ENCODE results near the gene OR6Q1.

Gene OR6Q1

GRCh38 chr11:58070585-58070984, 39.8 kb downstream of the OR6Q1 start:
- Histone ChIP-seq H3K9ac (no peak overlapping the region), H3K27ac (no peak overlapping the region), H3K27me3 (ENCODE audit: insufficient read depth, low read depth) (no peaks in the 10 kb centered on the region), H3K79me2 (ENCODE audit: insufficient read depth, low read depth) (no peaks in the 10 kb centered on the region), H4K20me1 (ENCODE audit: insufficient read depth) (no peaks in the 10 kb centered on the region), H3K36me3 (ENCODE audit: insufficient read depth) (no peaks in the 10 kb centered on the region), H3K4me1 (ENCODE audit: low read depth, poor library complexity, severe bottlenecking) (no peaks in the 10 kb centered on the region), H3K4me3 (IDR thresholded peaks at IDR 0.05; ENCODE audit: insufficient read depth, low read depth, low read length) (no peak overlapping the region), H3K4me2 (no peak overlapping the region), H2AFZ (ENCODE audit: low read depth) (no peak overlapping the region)
- TF ChIP-seq, protein P1, sequence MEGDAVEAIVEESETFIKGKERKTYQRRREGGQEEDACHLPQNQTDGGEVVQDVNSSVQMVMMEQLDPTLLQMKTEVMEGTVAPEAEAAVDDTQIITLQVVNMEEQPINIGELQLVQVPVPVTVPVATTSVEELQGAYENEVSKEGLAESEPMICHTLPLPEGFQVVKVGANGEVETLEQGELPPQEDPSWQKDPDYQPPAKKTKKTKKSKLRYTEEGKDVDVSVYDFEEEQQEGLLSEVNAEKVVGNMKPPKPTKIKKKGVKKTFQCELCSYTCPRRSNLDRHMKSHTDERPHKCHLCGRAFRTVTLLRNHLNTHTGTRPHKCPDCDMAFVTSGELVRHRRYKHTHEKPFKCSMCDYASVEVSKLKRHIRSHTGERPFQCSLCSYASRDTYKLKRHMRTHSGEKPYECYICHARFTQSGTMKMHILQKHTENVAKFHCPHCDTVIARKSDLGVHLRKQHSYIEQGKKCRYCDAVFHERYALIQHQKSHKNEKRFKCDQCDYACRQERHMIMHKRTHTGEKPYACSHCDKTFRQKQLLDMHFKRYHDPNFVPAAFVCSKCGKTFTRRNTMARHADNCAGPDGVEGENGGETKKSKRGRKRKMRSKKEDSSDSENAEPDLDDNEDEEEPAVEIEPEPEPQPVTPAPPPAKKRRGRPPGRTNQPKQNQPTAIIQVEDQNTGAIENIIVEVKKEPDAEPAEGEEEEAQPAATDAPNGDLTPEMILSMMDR (conservative IDR thresholded peaks at IDR 0.05; ENCODE audit: low read depth, low read length), result no peak

GRCh38 chr11:58075781-58076180, 45.0 kb downstream of the OR6Q1 start:
- H2AFZ ChIP-seq (ENCODE audit: low read depth), result no peak overlapping the region
- H3K4me2 ChIP-seq, result no peak overlapping the region
- H3K9ac ChIP-seq, result no peak overlapping the region
- no peaks in the 10 kb centered on the region for H3K79me2 ChIP-seq (ENCODE audit: insufficient read depth, low read depth)
- no peak overlapping the region for H3K27ac ChIP-seq
- no peaks in the 10 kb centered on the region for H3K36me3 ChIP-seq (ENCODE audit: insufficient read depth)
- no peaks in the 10 kb centered on the region for H3K4me1 ChIP-seq (ENCODE audit: low read depth, poor library complexity, severe bottlenecking)
- no peak overlapping the region for H3K4me3 ChIP-seq (IDR thresholded peaks at IDR 0.05; ENCODE audit: insufficient read depth, low read depth, low read length)
- H4K20me1 ChIP-seq (ENCODE audit: insufficient read depth), result no peaks in the 10 kb centered on the region
- TF ChIP-seq, protein P1 (conservative IDR thresholded peaks at IDR 0.05; ENCODE audit: low read depth, low read length), result no peak
- H3K27me3 ChIP-seq (ENCODE audit: insufficient read depth, low read depth), result no peaks in the 10 kb centered on the region
